ENCODE data around the gene OR5B12.
"Not testable (repeated sequence)": the region's sequence is repeated elsewhere in the genome, so short reads cannot be mapped to it uniquely, and the experiment has no call there.

The OR5B12 gene

DNA sequence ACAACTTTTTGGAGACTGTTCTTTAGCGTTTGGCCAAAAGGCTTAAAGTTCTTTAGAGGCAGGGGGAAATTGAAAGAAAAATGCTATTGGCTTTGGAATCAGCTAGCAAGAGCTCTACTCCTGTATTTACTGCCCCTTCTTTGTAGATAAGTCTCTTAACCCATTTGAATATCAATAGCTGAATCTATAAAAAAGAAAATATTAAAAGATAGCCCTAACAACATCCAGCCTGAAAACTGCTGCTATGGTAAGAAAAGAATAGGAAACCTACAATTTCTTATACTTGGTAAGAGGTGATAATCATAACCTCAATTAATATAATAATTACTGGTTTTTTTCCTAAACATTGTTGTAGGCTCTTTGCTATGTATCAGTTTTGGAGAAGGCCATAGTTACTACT lies at the start of gene OR5B12:
Gene OR5B12, minus strand, starts transcription at position 101 of the 400 bp plus-strand sequence. CDS start 2,085 bp downstream, outside the sequence.
- no peak for DNase-seq

DNA sequence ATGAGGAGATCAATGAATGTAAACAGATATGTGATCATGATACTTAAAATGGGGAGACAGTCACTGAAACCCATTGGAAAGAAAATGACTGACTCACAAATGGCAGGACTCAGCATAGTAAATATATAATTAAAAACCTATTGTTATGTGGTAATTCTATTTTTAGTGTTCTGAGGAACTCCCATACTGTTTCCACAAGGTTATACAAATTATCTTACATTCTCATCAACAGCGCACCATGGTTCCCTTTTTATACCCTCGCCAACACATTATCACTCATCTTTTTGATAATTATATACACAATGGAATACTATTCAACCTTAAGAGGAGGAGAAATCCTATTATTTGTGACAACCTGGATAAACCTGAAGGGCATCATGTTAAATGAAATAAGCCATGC lies 48.8 kb upstream of the OR5B12 start:
- no peak for DNase-seq

- no peak for DNase-seq
Observed at GRCh38 chr11:58487170-58487569, 45.1 kb upstream of the OR5B12 start.

DNA sequence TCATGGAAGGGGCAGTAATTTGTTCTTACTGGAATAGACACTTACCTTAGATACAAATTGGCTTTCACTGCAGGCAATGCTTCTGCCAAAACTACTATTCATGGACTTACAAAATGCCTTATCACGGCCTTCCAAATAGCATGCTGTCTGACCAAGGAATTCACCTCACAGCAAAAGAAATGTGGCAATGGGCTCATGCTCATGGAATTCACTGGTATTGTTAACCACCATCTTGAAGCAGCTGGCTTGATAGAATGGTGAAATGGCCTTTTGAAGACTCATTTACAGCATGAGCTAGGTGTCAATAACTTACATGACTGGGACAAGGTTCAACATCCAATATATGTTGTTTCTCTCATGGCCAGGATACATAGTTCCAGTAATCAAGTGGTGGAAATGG lies 43.9 kb upstream of the OR5B12 start:
- DNase-seq = no peak

DNA sequence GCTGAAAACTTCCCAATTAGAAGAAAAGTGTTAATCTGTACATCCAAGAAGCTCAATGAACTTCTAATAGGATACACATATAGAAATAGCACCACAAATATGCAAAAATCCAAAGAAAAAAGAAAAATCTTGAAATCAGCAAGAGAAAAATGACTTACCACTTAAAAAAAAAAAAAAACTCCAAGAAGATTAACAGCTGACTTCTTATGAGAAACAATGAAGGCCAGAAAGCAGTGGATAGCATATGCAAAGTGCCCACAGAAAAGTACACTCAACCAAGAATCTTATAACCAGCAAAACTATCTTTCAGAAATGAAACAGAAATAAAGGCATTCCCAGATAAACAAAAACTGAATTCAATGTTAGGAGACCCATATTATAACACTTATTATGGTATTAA lies 29.9 kb upstream of the OR5B12 start:
- DNase-seq = no peak

GRCh38 chr11:58466293-58466692 lies 24.3 kb upstream of the OR5B12 start:
- DNase-seq = no peak

- DNase-seq = no peak
Observed at GRCh38 chr11:58465690-58466089, 23.7 kb upstream of the OR5B12 start.

GRCh38 chr11:58451585-58451984 lies 9.5 kb upstream of the OR5B12 start:
- no peak for DNase-seq

DNA sequence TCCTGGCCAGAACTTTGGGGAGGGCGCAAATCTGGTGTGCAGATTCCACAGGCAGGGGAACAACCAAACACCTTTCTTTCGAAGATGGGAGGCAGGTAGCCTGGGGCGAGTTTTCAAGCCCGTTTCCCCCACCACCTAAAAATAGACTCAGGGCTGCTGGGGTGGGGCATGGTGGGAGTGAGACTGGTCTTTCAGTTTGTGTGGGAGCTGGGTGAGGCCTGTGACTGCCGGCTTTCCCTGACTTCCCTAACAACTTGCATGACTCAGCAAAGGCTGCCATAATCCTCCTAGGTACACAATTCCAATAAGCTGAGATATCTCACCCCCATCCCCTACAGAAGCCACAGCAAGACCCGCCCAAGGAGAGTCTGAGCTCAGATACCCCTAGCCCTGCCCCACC lies 4.3 kb upstream of the OR5B12 start:
- DNase-seq = no peak

- no peak for DNase-seq
Observed at GRCh38 chr11:58444300-58444699, 2.3 kb upstream of the OR5B12 start.

DNA sequence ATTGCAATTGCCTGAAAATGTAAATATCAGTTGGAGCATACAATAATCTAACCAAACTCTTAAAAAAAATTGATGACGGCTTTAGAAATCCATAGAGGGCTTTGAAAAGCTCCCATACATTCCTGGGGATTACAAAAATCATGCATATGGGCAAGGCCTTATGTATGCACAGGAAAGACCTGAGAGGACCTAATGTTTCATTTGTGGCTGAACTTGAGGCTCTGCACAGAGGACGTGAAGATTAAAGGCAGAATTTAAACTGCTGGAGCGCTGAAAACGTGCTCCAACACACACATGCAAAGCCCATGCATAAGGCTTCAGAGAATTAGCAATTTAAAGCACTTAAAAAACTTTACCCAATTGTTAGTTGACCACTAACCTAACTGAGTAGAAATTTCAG lies 3.5 kb downstream of the OR5B12 start:
- DNase-seq = no peak

- no peak for DNase-seq
Observed at GRCh38 chr11:58434217-58434616, 7.8 kb downstream of the OR5B12 start.

- no peak for DNase-seq
Observed at GRCh38 chr11:58433638-58434203, 8.3 kb downstream of the OR5B12 start.

- DNase-seq = no peak
Observed at GRCh38 chr11:58429273-58429672, 12.8 kb downstream of the OR5B12 start.

DNA sequence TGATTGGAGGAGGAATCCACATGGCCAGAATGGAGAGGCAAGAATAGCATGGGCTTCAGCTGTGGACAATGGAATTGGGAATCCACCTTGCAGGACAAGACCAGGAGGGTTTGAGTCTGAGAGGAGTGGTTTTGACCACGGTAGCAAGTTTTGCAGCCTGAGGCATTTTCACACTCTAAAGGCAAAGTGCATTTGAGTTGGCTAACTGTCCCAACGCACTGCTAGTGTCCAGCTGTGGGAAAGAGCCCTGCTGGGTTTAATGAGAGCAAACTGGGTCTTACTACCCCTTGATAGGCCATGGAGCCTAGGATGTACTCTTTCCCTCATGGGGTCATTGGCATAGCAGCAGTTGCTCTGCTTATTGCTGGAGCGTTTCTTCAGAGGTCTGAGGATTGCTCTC lies 14.0 kb downstream of the OR5B12 start, which contains the start of gene OR5B2:
Gene OR5B2, minus strand, starts transcription at position 101 of the 400 bp plus-strand sequence. CDS start 4,860 bp downstream, outside the sequence.
- DNase-seq = no peak

DNA sequence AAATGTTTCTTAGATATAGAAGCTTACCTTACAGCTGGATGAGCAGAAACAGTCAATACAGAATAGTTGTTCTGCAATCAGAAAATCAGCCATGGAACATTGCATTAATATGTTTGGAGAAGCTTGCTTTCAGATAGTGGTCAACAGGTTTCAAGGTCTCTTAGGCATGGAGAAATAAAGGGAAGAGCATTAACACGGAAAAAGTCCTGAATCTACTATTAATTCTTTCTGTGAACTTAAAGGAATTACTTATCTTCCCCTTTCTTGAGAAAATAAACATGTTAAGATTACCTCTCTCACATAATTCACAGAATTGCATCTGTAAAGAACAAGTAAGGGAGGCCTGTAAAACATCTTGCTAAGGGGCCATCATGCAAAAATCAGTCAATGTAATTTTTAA lies 35.3 kb downstream of the OR5B12 start, which contains the start of gene OR5B3:
Gene OR5B3, minus strand, starts transcription at position 101 of the 400 bp plus-strand sequence. CDS start 3,465 bp downstream, outside the sequence.
- DNase-seq = no peak

GRCh38 chr11:58399622-58400021 lies 42.4 kb downstream of the OR5B12 start:
- DNase-seq = not testable (repeated sequence)

DNA sequence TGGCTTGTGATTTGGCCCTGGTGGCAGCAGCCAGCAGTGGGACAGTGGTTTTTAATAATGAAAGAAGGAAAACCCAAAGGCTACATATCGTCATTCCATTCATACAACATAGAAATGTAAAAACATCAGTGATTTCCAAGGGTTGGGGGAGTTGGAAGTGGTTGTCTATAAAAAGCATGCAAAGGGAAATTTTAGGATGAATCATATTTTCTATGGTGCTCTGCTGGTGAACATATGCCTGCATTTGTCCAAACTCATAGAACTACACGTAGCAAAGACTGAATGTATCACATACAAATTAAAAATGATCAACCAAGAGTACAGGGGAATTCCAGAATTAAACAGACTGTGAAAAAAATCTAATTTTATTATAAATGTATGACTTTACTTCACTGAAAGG lies 46.5 kb downstream of the OR5B12 start:
- no peak for DNase-seq

GRCh38 chr11:58394195-58394594 lies 47.8 kb downstream of the OR5B12 start:
- DNase-seq = no peak

- DNase-seq = no peak
Observed at GRCh38 chr11:58392746-58393145, 49.3 kb downstream of the OR5B12 start.

- no peak for DNase-seq
Observed at GRCh38 chr11:58391879-58392278, 50.2 kb downstream of the OR5B12 start.

GRCh38 chr11:58390551-58391063 lies 51.4 kb downstream of the OR5B12 start:
- DNase-seq = no peak
